GM23248 (cell line): ENCODE data around the gene RNF11.

Experiments used
- EZH2 ChIP-seq: fragments of 200-600 bp; sonication (generic); IDR thresholded peaks from 2 replicates; pipeline ENCODE4 v1.6.1; 2018; ENCODE audit warnings: antibody characterized with exemption, mild to moderate bottlenecking; ENCODE audit not compliant: insufficient read depth, poor library complexity, severe bottlenecking
- EZH2phosphoT487 ChIP-seq: fragments of 200-600 bp; sonication (generic); IDR thresholded peaks from 2 replicates; pipeline ENCODE4 v1.6.1; 2018; ENCODE audit warnings: antibody characterized with exemption, moderate library complexity, mild to moderate bottlenecking, low read depth; ENCODE audit not compliant: insufficient read depth

DNA sequence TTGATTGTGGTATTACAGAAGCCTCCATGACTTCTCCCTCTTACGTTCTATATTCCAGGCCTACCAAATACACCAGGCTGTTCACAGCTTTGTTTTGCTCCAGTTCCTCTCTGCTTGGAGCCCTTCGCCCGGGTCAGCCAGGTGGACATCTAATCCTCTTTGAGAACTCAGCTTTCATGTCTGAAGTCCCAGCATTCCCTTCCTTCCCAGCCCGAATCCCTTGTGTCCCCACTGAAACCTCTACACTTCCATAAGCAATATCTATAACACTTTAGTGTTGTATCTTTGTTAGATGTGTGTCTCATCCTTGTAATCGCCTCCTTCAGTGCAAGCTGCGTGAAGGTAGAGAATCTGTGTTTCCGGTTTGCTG, 1.9 kb downstream of the RNF11 start:
- TF ChIP-seq EZH2phosphoT487 (no peak), EZH2 (no peak)
